ENCODE measurements around the gene CST2.
"Not testable (repeated sequence)": the region's sequence is repeated elsewhere in the genome, so short reads cannot be mapped to it uniquely, and the experiment has no call there.

Gene CST2

DNA sequence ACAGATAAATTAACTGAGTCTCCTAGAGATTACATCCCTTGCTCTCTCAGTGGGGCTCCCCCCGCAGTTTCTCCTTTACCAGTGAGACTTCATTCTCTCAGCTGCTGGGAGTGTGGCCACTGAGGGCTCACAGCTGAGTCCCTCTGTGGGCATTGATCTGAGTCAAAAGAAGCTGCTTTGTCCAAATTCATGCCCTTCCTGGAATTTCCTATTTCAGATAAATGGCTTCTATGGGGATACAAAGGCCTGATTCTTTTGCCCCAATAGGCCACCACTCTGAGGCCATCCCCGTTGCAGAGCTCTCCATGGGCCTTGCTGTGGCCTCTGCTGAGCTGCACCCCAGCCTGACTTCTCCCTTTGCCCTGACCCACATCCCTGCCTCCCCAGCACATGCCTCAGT is 43.0 kb upstream of the CST2 start:
- Histone ChIP-seq H3K9me3 (no peaks in the 10 kb centered on the region), H3K27me3 (no peaks in the 10 kb centered on the region), H3K36me3 (no peaks in the 10 kb centered on the region), H3K4me3 (ENCODE audit: low read depth, low read length) (no peak overlapping the region), H3K4me1 (no peaks in the 10 kb centered on the region)
- TF ChIP-seq, protein P1, sequence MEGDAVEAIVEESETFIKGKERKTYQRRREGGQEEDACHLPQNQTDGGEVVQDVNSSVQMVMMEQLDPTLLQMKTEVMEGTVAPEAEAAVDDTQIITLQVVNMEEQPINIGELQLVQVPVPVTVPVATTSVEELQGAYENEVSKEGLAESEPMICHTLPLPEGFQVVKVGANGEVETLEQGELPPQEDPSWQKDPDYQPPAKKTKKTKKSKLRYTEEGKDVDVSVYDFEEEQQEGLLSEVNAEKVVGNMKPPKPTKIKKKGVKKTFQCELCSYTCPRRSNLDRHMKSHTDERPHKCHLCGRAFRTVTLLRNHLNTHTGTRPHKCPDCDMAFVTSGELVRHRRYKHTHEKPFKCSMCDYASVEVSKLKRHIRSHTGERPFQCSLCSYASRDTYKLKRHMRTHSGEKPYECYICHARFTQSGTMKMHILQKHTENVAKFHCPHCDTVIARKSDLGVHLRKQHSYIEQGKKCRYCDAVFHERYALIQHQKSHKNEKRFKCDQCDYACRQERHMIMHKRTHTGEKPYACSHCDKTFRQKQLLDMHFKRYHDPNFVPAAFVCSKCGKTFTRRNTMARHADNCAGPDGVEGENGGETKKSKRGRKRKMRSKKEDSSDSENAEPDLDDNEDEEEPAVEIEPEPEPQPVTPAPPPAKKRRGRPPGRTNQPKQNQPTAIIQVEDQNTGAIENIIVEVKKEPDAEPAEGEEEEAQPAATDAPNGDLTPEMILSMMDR (IDR thresholded peaks at IDR 0.05; ENCODE audit: low read depth, low read length) = no peak
- no peak for DNase-seq

DNA sequence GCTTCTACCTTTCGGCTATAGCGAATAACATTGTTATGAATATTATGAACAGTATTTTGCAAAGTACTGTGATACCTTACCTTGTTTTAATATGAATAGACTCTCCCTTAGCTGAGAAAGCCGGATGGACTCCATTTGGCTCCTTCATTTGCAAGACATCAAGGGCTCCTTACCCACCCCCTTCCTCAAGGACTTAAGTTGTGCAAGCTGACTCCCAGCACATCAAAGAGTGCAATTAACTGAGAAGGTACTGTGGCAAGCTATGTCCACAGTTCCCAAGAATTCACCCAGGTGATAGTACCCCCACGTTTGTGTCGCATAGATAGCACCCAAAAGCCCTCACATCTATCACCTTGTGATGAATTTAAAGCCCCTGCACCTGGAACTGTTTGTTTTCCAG is 41.8 kb upstream of the CST2 start:
- Histone ChIP-seq H3K4me3 (ENCODE audit: low read depth, low read length) (no peak overlapping the region), H3K9me3 (no peaks in the 10 kb centered on the region), H3K4me1 (no peaks in the 10 kb centered on the region), H3K27me3 (no peaks in the 10 kb centered on the region), H3K36me3 (no peaks in the 10 kb centered on the region)
- TF ChIP-seq, protein P1 (IDR thresholded peaks at IDR 0.05; ENCODE audit: low read depth, low read length) = no peak
- DNase-seq = no peak

DNA sequence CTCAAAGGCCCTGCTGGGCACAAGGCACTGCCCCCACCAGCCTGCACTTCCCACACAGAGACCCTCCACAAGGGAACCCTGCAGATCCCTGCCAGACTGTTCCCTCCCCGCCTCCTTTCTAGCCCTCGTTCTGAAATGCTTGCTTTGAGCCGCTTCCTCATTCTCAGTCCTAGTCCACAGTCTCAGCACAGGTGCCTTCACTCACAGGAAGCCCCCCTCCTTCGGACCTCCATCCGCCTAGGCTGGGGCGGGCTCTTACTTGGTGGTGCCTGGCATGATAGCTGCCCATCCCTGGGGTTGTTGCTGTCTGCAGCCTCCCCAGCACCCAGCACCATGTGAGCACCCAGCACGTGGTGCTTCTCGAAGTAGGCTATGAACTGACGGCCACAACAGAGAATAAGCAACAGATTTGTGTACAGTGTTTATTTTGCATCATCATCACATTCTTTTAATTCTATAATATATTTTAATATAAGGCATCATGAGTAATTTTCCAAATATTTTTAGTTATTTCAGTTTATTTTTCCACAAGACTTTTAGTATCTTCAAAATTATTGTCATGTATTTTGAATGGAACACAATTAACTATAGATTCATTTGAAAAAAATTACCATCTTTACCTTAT is 40.7 kb upstream of the CST2 start:
- no peak for DNase-seq
- TF ChIP-seq, protein P1 (IDR thresholded peaks at IDR 0.05; ENCODE audit: low read depth, low read length) = no peak
- Histone ChIP-seq H3K27me3 (no peaks in the 10 kb centered on the region), H3K4me1 (no peaks in the 10 kb centered on the region), H3K36me3 (no peaks in the 10 kb centered on the region), H3K9me3 (no peaks in the 10 kb centered on the region), H3K4me3 (ENCODE audit: low read depth, low read length) (no peak overlapping the region)

GRCh38 chr20:23860771-23861170 is 34.2 kb upstream of the CST2 start:
- H3K27me3 ChIP-seq; H3K4me1 ChIP-seq; DNase-seq; H3K36me3 ChIP-seq; H3K9me3 ChIP-seq; H3K4me3 ChIP-seq (ENCODE audit: low read depth, low read length): not testable (repeated sequence)

GRCh38 chr20:23857962-23858595 is 31.6 kb upstream of the CST2 start:
- no peak for DNase-seq
- H3K27me3 ChIP-seq = no peaks in the 10 kb centered on the region
- H3K4me1 ChIP-seq = no peaks in the 10 kb centered on the region
- no peaks in the 10 kb centered on the region for H3K36me3 ChIP-seq
- TF ChIP-seq, protein P1 (IDR thresholded peaks at IDR 0.05; ENCODE audit: low read depth, low read length) = no peak
- H3K9me3 ChIP-seq = no peaks in the 10 kb centered on the region
- H3K4me3 ChIP-seq (ENCODE audit: low read depth, low read length) = no peak overlapping the region

DNA sequence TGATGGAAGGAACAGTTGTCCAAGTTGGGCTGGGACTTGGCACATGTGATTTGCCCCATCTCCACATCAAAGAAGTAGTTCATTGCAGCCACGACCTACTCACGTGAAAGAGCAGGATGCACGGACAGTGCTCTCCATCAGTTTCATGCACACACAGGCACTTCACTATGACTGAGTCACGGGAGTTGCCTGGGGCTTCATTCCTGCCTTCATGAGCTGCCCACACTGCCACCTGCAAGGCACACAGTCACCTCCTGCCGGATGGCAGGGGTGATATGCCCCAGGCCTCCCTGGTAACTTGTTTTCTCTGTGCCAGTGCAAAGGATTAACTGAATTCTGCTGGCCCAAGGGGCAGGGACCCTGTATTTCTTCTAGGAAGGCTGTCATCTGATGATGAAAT is 30.2 kb upstream of the CST2 start:
- Histone ChIP-seq H3K36me3 (no peaks in the 10 kb centered on the region), H3K9me3 (no peaks in the 10 kb centered on the region), H3K4me1 (no peaks in the 10 kb centered on the region), H3K4me3 (ENCODE audit: low read depth, low read length) (no peak overlapping the region), H3K27me3 (no peaks in the 10 kb centered on the region)
- TF ChIP-seq, protein P1 (IDR thresholded peaks at IDR 0.05; ENCODE audit: low read depth, low read length) = no peak
- no peak for DNase-seq
